PC-9 (cell line): Measurements from ENCODE around the gene BUB1B. TPM values are rescaled to one million over a fixed set of nuclear protein-coding genes. Genes with fewer than 3 reads are reported as not detected.

Experiments
- BruUV-seq: library from RNA; stranded (reverse); fragments of 400-500 nt; replicated peaks from 2 replicates; lab custom pipeline; 2021; lab: Mats Ljungman, UMichigan
- CTCF ChIA-PET: fragments of 300-600 bp; sonication (Branson Sonifier 250); formaldehyde crosslinking; loops from one replicate; lab custom pipeline; 2022; ENCODE audit warnings: antibody characterized with exemption; lab: Charles Lee
- POLR2A ChIA-PET: fragments of 300-600 bp; sonication (Branson Sonifier 250); formaldehyde crosslinking; loops from one replicate; lab custom pipeline; 2022; ENCODE audit warnings: antibody characterized with exemption; ENCODE audit not compliant: unreplicated experiment; lab: Charles Lee
- DNase-seq, 2 experiments: peaks; one replicate each; pipeline versions ENCODE4 v3.0.0 to v3.0.0-alpha.2; 2015 to 2022; ENCODE audit warnings: mixed read lengths in 1 of 2
- H2AFZ ChIP-seq: fragments of 200-600 bp; sonication (generic); 2 replicates; pipeline ENCODE4 v1.8.1; 2017; ENCODE audit warnings: antibody characterized with exemption
- H3F3A ChIP-seq: fragments of 200-600 bp; sonication (generic); 2 replicates; pipeline ENCODE4 v1.8.1; 2017; ENCODE audit warnings: antibody characterized with exemption, mild to moderate bottlenecking, low read depth; ENCODE audit not compliant: insufficient read depth
- H3K27ac ChIP-seq: fragments of 200-600 bp; sonication (generic); 2 replicates; pipeline ENCODE4 v1.6.1; 2016; ENCODE audit warnings: mixed run types
- H3K27me3 ChIP-seq: fragments of 200-600 bp; sonication (generic); 2 replicates; pipeline ENCODE4 v1.6.1; 2016; ENCODE audit warnings: low read depth, mixed run types; ENCODE audit not compliant: insufficient read depth
- H3K36me3 ChIP-seq: fragments of 200-600 bp; sonication (generic); 2 replicates; pipeline ENCODE4 v1.6.1; 2016; ENCODE audit warnings: low read depth, mixed run types
- H3K4me1 ChIP-seq: fragments of 200-600 bp; sonication (generic); replicated peaks from 2 replicates; pipeline ENCODE4 v1.6.1; 2016; ENCODE audit warnings: mixed run types; ENCODE audit not compliant: insufficient read depth
- H3K4me2 ChIP-seq: fragments of 200-600 bp; sonication (generic); 2 replicates; pipeline ENCODE4 v1.6.1; 2017; ENCODE audit warnings: mixed run types
- H3K4me3 ChIP-seq: fragments of 200-600 bp; sonication (generic); 2 replicates; pipeline ENCODE4 v1.6.1; 2016; ENCODE audit warnings: mixed run types
- H3K79me2 ChIP-seq: fragments of 200-600 bp; sonication (generic); 2 replicates; pipeline ENCODE4 v1.6.1; 2017; ENCODE audit warnings: low read depth, mixed run types
- H3K9me2 ChIP-seq: fragments of 200-600 bp; sonication (generic); 2 replicates; pipeline ENCODE4 v1.8.1; 2017; ENCODE audit warnings: mild to moderate bottlenecking; ENCODE audit not compliant: insufficient read depth
- H3K9me3 ChIP-seq: fragments of 200-600 bp; sonication (generic); 2 replicates; pipeline ENCODE4 v1.8.1; 2016; ENCODE audit warnings: low read depth; ENCODE audit not compliant: insufficient read depth
- H4K20me1 ChIP-seq: fragments of 200-600 bp; sonication (generic); 2 replicates; pipeline ENCODE4 v1.8.1; 2017; ENCODE audit not compliant: insufficient read depth
- EZH2 ChIP-seq: fragments of 200-600 bp; sonication (generic); IDR thresholded peaks from 2 replicates; pipeline ENCODE4 v1.8.0; 2017; ENCODE audit warnings: antibody characterized with exemption, low read depth
- intact Hi-C: fragments of 100-400 bp; cut with micrococcal nuclease; formaldehyde crosslinking; loops from one replicate; pipeline ENCODE4 v1.10.0; 2022; ENCODE audit not compliant: unreplicated experiment
- total RNA-seq: library from RNA; stranded (reverse); gene quantifications from 2 replicates; pipeline ENCODE4 v1.2.3, GENCODE V29; 2021
- TF ChIP-seq, protein P1 (sequence below): fragments of 200-600 bp; sonication (generic); conservative IDR thresholded peaks from 2 replicates; pipeline ENCODE4 v1.6.1; 2017; ENCODE audit warnings: mixed run types, antibody characterized with exemption, mild to moderate bottlenecking, moderate library complexity

BUB1B gene
- total RNA-seq, 1 experiment from 2014 or later, result 75.3 TPM

DNA sequence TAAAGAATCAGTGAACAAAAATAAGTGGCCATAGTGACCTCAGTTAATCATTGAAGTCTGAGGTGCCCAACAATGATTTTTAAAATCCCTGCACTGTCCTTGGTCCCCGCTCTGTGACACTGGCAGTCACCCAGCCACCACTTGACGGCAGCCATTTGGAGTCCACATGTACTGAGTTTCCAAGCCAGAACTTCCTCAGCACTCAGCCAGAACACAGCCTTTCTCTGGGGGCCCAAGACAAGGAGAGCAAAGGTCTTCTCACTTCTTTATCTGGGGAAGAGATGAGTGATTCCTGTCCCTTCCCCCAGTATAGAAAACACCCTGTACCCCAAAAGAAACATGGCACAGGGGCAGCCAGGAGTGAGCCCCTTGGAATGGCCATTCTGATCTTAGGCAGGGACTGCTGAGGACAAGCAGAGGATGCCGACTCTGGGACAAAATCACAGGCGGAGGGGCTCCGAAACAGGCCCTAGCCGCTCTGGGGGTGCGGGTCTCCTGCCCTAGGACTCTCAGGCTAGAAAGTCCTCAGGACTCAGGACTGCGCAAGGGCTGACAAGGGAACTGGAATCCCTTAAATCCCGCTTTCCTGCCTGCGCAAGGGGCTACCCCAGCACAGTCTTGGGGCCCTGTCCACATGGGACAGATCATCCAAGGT, 90.7 kb downstream of the BUB1B start:
- no peaks in the 10 kb centered on the region for H3K27me3 ChIP-seq

DNA sequence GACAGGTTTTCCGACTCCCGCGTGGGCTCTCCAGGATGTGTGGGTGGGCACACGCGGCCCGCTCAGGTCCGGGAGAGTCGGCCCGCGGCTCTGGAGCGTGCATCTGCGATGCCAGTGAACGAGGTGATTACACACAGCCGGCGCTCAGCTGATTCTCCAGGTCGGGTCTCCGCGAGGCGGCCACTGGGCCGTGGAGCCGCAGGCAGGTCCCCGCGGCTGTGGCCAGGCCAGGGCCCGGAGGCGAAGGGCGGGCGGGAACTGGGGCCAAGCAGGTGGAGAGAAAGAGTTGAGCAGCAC, 91.2 kb downstream of the BUB1B start:
- peaks cover 21% of the 10 kb centered on the region for H3K4me1 ChIP-seq
- CTCF ChIA-PET, result no interaction called here
- no peak overlapping the region for H2AFZ ChIP-seq
- intact Hi-C loops, result loop anchor here (10.0 kb wide), 1 partner anchor 147 kb away; the partner anchor contains the start of gene BMF
- H3K9me3 ChIP-seq, result no peaks in the 10 kb centered on the region
- H3K4me3 ChIP-seq, result no peak overlapping the region; the same call in 1 of the 2 replicates
- TF ChIP-seq EZH2, result no peak
- TF ChIP-seq, protein P1, sequence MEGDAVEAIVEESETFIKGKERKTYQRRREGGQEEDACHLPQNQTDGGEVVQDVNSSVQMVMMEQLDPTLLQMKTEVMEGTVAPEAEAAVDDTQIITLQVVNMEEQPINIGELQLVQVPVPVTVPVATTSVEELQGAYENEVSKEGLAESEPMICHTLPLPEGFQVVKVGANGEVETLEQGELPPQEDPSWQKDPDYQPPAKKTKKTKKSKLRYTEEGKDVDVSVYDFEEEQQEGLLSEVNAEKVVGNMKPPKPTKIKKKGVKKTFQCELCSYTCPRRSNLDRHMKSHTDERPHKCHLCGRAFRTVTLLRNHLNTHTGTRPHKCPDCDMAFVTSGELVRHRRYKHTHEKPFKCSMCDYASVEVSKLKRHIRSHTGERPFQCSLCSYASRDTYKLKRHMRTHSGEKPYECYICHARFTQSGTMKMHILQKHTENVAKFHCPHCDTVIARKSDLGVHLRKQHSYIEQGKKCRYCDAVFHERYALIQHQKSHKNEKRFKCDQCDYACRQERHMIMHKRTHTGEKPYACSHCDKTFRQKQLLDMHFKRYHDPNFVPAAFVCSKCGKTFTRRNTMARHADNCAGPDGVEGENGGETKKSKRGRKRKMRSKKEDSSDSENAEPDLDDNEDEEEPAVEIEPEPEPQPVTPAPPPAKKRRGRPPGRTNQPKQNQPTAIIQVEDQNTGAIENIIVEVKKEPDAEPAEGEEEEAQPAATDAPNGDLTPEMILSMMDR, result no peak
- peak overlapping the region; percentile 78; the same call in 1 of the 2 replicates for H3K4me2 ChIP-seq
- no peak overlapping the region for H3K27ac ChIP-seq
- no peaks in the 10 kb centered on the region for H3K79me2 ChIP-seq
- H3K9me2 ChIP-seq, result no peaks in the 10 kb centered on the region
- H3K36me3 ChIP-seq, result no peaks in the 10 kb centered on the region
- DNase-seq, result no peak
- POLR2A ChIA-PET, result no interaction called here
- H4K20me1 ChIP-seq, result no peaks in the 10 kb centered on the region
- H3K27me3 ChIP-seq, result no peaks in the 10 kb centered on the region
- no TSS peak for BruUV-seq
- H3F3A ChIP-seq, result peaks cover 20% of the 10 kb centered on the region

More for the DNA sequence above, 90.7 kb downstream of the BUB1B start:
- TF ChIP-seq EZH2, result no peak
- TF ChIP-seq, protein P1, result no peak
- no peak overlapping the region for H3K4me2 ChIP-seq
- H3K27ac ChIP-seq, result no peak overlapping the region
- ChIA-PET CTCF (no interaction called here), POLR2A (no interaction called here)
- H3K36me3 ChIP-seq, result no peaks in the 10 kb centered on the region
- no peaks in the 10 kb centered on the region for H3K9me3 ChIP-seq
- no TSS peak for BruUV-seq
- H2AFZ ChIP-seq, result no peak overlapping the region
- H3K9me2 ChIP-seq, result no peaks in the 10 kb centered on the region
- DNase-seq, result no peak
- H3K4me3 ChIP-seq, result no peak overlapping the region
- peaks cover 20% of the 10 kb centered on the region for H3F3A ChIP-seq
- peaks cover 21% of the 10 kb centered on the region for H3K4me1 ChIP-seq
- intact Hi-C loops, result loop anchor here (10.0 kb wide), 1 partner anchor 147 kb away; the partner anchor contains the start of gene BMF
- no peaks in the 10 kb centered on the region for H4K20me1 ChIP-seq
- H3K79me2 ChIP-seq, result no peaks in the 10 kb centered on the region

DNA sequence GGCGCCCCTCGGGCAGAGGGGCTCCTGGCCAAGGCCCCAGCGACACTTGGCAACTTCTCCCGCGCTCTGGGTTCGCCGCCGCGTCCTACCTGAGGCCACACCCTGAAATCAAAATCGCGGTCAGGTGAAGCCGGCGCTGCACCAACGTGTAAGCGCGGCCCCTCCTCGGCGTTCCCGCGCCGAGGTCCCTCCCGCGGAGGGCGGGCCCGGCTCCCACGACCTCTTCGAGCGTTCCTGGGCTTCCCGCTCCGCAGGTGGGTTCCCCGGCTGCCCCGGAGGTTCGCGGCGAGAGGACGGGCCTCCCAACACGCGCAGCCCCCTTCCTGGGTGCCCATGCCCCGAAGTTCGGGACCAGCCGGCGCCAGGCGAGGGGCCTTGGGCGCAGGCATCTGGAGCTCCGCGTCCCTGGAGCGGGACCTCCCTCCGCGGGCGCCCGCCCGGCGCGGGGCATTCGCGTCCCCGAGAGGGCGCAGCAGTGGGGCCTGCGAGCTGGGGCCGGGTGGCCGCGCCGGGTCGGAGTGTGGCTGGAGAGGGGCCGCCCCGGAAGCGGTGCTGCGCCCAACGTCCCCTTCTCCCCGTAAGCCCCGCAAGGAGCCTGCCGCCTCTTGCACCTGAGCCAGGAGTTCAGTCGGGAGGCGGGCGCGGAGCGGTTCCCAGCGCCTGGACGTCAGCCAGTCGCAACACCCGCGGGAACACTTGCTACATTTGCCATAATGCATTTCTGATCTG, 91.7 kb downstream of the BUB1B start:
- peak in 1 of 2 experiments; percentile 48 for DNase-seq

More for the DNA sequence above, 91.7 kb downstream of the BUB1B start:
- intact Hi-C loops, result loop anchor here (10.0 kb wide), 1 partner anchor 148 kb away; the partner anchor contains the start of gene BMF
- no peaks in the 10 kb centered on the region for H3K79me2 ChIP-seq
- no peaks in the 10 kb centered on the region for H4K20me1 ChIP-seq
- ChIA-PET POLR2A (no interaction called here), CTCF (no interaction called here)
- peak overlapping the region; percentile 68 for H3K4me3 ChIP-seq
- peak overlapping the region; percentile 78 for H3K4me2 ChIP-seq
- H3K36me3 ChIP-seq, result no peaks in the 10 kb centered on the region
- no peaks in the 10 kb centered on the region for H3K27me3 ChIP-seq
- peak overlapping the region; percentile 79 for H2AFZ ChIP-seq
- no TSS peak for BruUV-seq
- H3K27ac ChIP-seq, result no peak overlapping the region
- H3F3A ChIP-seq, result peaks cover 21% of the 10 kb centered on the region
- H3K4me1 ChIP-seq, result peaks cover 26% of the 10 kb centered on the region
- no peaks in the 10 kb centered on the region for H3K9me2 ChIP-seq
- H3K9me3 ChIP-seq, result no peaks in the 10 kb centered on the region
- TF ChIP-seq, protein P1, result no peak
- no peak for TF ChIP-seq EZH2
